GM12878 (cell line): Measurements from ENCODE around the gene SLC39A13. TPM values are rescaled to one million over a fixed set of nuclear protein-coding genes. Genes with fewer than 3 reads are reported as not detected.

Source experiments
- ATAC-seq: fragments of 200-7000 bp; cut with Tn5 transposase; 3 replicates; pipeline ENCODE4 v1.9.1; 2020; ENCODE audit warnings: mild to moderate bottlenecking, moderate library complexity
- BruUV-seq: library from RNA; stranded (reverse); fragments of 400-500 nt; replicated peaks from 2 replicates; lab custom pipeline; 2021; lab: Mats Ljungman, UMichigan
- CTCF ChIA-PET: fragments of 300-600 bp; sonication (Branson Sonifier 250); formaldehyde crosslinking; extraction: SDS; loops from one replicate; lab custom pipeline; 2021; ENCODE audit warnings: inconsistent platforms; lab: Yijun Ruan, JAX
- POLR2A ChIA-PET: fragments of 350-600 bp; formaldehyde crosslinking; extraction: SDS; loops from one replicate; lab custom pipeline; 2021; ENCODE audit warnings: inconsistent platforms; lab: Charles Lee
- RAD21 ChIA-PET: fragments of 300-600 bp; sonication (Branson Sonifier 250); formaldehyde crosslinking; loops from one replicate; lab custom pipeline; 2023; ENCODE audit warnings: antibody characterized with exemption; ENCODE audit not compliant: unreplicated experiment; lab: Charles Lee
- SMC1A ChIA-PET: fragments of 300-600 bp; sonication (Branson Sonifier 250); formaldehyde crosslinking; loops from one replicate; lab custom pipeline; 2023; ENCODE audit not compliant: unreplicated experiment, uncharacterized antibody; lab: Charles Lee
- DNase-seq: peaks from one replicate; pipeline ENCODE4 v3.0.0-alpha.2; 2011; ENCODE audit warnings: low read depth, low spot score
- FAIRE-seq: peaks from 3 replicates; lab custom pipeline; 2011; peaks lifted over from hg19 to GRCh38; lab: Jason Lieb, UNC
- H2AFZ ChIP-seq: 2 replicates; pipeline ENCODE4 v1.6.0; 2011; ENCODE audit warnings: low read depth, low read length, control low read depth; ENCODE audit not compliant: control insufficient read depth
- H3K27ac ChIP-seq: 2 replicates; pipeline ENCODE4 v1.5.1; 2011; ENCODE audit warnings: control low read depth; ENCODE audit not compliant: control insufficient read depth, insufficient read depth
- H3K27me3 ChIP-seq, 2 experiments: replicated peaks in 1 of 2; 2 replicates each; pipeline versions ENCODE4 v1.6.0 to v1.6.1; 2011; ENCODE audit warnings: low read length in 1 of 2; ENCODE audit not compliant: control insufficient read depth in 2 of 2, insufficient read depth in 2 of 2
- H3K36me3 ChIP-seq, 2 experiments: 2 replicates each; pipeline ENCODE4 v1.5.1; 2011; ENCODE audit warnings: low read length in 1 of 2; ENCODE audit not compliant: control insufficient read depth in 2 of 2, insufficient read depth in 2 of 2
- H3K4me1 ChIP-seq: 2 replicates; pipeline ENCODE4 v1.6.1; 2011; ENCODE audit warnings: mild to moderate bottlenecking, low read length, moderate library complexity, mixed read lengths; ENCODE audit not compliant: control insufficient read depth, insufficient read depth
- H3K4me2 ChIP-seq: 2 replicates; pipeline ENCODE4 v1.6.0; 2011; ENCODE audit warnings: control low read depth; ENCODE audit not compliant: control insufficient read depth, insufficient read depth
- H3K4me3 ChIP-seq: fragments of 200-600 bp; sonication (generic); 2 replicates; pipeline ENCODE4 v1.5.1; 2016
- H3K79me2 ChIP-seq: 2 replicates; pipeline ENCODE4 v1.6.0; 2011; ENCODE audit warnings: low read length; ENCODE audit not compliant: control insufficient read depth, insufficient read depth
- H3K9ac ChIP-seq: 2 replicates; pipeline ENCODE4 v1.8.0; 2011; ENCODE audit warnings: low read length, control low read depth, mixed read lengths; ENCODE audit not compliant: control insufficient read depth, insufficient read depth
- H3K9me3 ChIP-seq: replicated peaks from 3 replicates; pipeline ENCODE4 v1.5.1; 2011; ENCODE audit warnings: mild to moderate bottlenecking, low read length; ENCODE audit not compliant: control insufficient read depth, insufficient read depth
- H4K20me1 ChIP-seq: 2 replicates; pipeline ENCODE4 v1.6.0; 2011; ENCODE audit not compliant: control insufficient read depth, insufficient read depth
- ATF7 ChIP-seq: fragments of 450-650 bp; IDR thresholded peaks from 2 replicates; pipeline ENCODE4 v1.6.1; 2016; ENCODE audit warnings: low read depth, mild to moderate bottlenecking
- MLLT1 ChIP-seq: fragments of 450-650 bp; IDR thresholded peaks from 2 replicates; pipeline ENCODE4 v1.6.1; 2016; ENCODE audit warnings: mild to moderate bottlenecking
- RB1 ChIP-seq: fragments of 450-650 bp; formaldehyde crosslinking; IDR thresholded peaks from 2 replicates; pipeline ENCODE4 v1.6.1; 2017; ENCODE audit warnings: mild to moderate bottlenecking, borderline replicate concordance
- ZBTB11 ChIP-seq: fragments of 450-650 bp; formaldehyde crosslinking; IDR thresholded peaks from 2 replicates; pipeline ENCODE4 v1.5.0; 2022; ENCODE audit warnings: mild to moderate bottlenecking, missing genetic modification characterization
- WGBS: methylation state at CpG from one replicate; pipeline ENCODE4 v1.1.6; 2016; ENCODE audit warnings: low lambda C conversion rate; ENCODE audit not compliant: insufficient replicate concordance, insufficient coverage; ENCODE audit errors: missing lambda C conversion rate; 5-methylcytosine and 5-hydroxymethylcytosine counted together
- in situ Hi-C: fragments of 300-500 bp; cut with MboI; formaldehyde crosslinking; loops from 9 replicates; pipeline ENCODE4 v1.14.3; 2018; ENCODE audit warnings: mixed read lengths
- intact Hi-C: fragments of 100-400 bp; cut with micrococcal nuclease; formaldehyde crosslinking; loops from one replicate; pipeline ENCODE4 v1.14.2; 2022; ENCODE audit not compliant: unreplicated experiment
- polyA plus RNA-seq, 11 experiments: library from polyadenylated mRNA; depleted of rRNA in 4 of 11; unstranded in 6 of 11; stranded (reverse) in 5 of 11; fragments of >200 nt; fragmentation: Nextera tagmentation in 4 of 11; fragmentation: Illumina TruSeq in 1 of 11; extraction: Ambion mirVana in 4 of 11; extraction: Trizol in 1 of 11; gene quantifications; 1 replicate in 1 of 11; 2 replicates in 10 of 11; pipeline versions ENCODE4 v1.2.1 to v1.2.3, GENCODE V29; 2011 to 2016; ENCODE audit warnings: inconsistent platforms in 2 of 11, missing spikeins in 2 of 11, low read depth in 1 of 11
- total RNA-seq, 4 experiments: library from RNA; depleted of rRNA in 3 of 4; stranded (reverse); fragments of >200 nt in 3 of 4; fragmentation: Illumina TruSeq in 1 of 4; extraction: Trizol in 1 of 4; gene quantifications; 2 replicates each; pipeline versions ENCODE4 v1.2.1 to v1.2.3, GENCODE V29; 2013 to 2021

The SLC39A13 gene
- total and polyA plus RNA-seq, 10 of the 15 experiments (the other 5 are each of a cell fraction or from before 2014, with no cell fraction given): 0.23 to 19.8 (median 6.3) TPM

- H3K4me2 ChIP-seq: no peak overlapping the region
- no peak overlapping the region for H3K9ac ChIP-seq
- WGBS: 89% methylated on average over 17 of the region's 17 CpGs
- SMC1A ChIA-PET: no interaction called here
- H3K4me3 ChIP-seq: no peak overlapping the region
- no peaks in the 10 kb centered on the region; the same call in 1 of the 2 replicates for H3K79me2 ChIP-seq
- H2AFZ ChIP-seq: no peak overlapping the region
- BruUV-seq: no TSS peak
- in situ Hi-C loops (no loop called here), intact Hi-C loops (no loop called here)
- RAD21 ChIA-PET: no interaction called here
- DNase-seq (no peak), FAIRE-seq (no peak), ATAC-seq (no peak)
- TF ChIP-seq ZBTB11 (CRISPR knock-in tag) (no peak), RB1 (no peak), ATF7 (no peak), MLLT1 (no peak)
- H3K27me3 ChIP-seq: no peaks in the 10 kb centered on the region
- no peak overlapping the region for H3K27ac ChIP-seq
- CTCF ChIA-PET: interaction anchor here (1.6 kb wide), 1 partner anchor 15 kb away, joined by 8 read pairs; no protein-coding TSS in a partner anchor
- peaks cover 3% of the 10 kb centered on the region in 2 experiments; a peak in 3 of 4 replicates for H3K36me3 ChIP-seq
- H3K9me3 ChIP-seq: no peaks in the 10 kb centered on the region; the same call in 2 of the 3 replicates
- POLR2A ChIA-PET: interaction anchor here (1.2 kb wide), 1 partner anchor 145 kb away, joined by 3 read pairs; the partner anchor contains the start of gene DDB2
- H4K20me1 ChIP-seq: no peaks in the 10 kb centered on the region
- no peaks in the 10 kb centered on the region for H3K4me1 ChIP-seq
These were observed 48.8 kb upstream of the SLC39A13 start for GRCh38 chr11:47359586-47359985.
